ENCODE data around the gene SMIM26. TPM values are rescaled to one million over a fixed set of nuclear protein-coding genes. Genes with fewer than 3 reads are reported as not detected.

The SMIM26 gene
- polyA plus RNA-seq, 2 of the 4 experiments (the other 2 are of a cell fraction) = 209 to 291 TPM

DNA sequence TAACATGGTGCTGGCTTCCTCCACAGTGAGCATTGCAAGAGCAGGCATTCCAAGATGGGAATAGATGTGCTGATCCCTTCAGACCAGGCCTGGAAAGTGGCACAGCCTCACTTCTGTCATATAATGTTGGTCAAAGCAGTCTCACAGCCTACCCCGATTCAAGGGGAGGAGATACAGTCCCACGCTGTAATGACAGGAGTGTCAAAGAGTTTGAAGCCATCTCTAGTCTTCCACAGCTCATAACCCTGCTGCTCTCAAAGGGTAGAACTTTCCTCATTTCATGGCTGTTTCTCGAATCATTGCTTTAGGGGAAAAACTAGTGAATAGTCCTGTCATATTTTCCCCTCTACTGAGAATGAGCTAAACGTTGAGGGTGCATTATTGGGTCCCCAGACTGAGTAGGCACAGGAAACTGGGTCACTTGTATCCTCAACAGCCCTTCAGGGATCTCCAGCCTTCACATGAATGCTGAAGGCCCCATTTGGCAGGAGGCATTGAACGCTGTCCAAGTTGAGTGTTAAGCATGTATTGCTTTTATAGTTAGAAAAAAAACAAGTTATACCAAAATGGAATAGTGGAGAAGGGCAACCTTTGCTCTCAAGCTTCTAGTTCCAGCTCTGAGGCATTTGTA lies 47.9 kb downstream of the SMIM26 start:
- Histone ChIP-seq H3K9me3 (peaks cover 8% of the 10 kb centered on the region; the same call in 1 of the 3 replicates), H3K4me1 (no peaks in the 10 kb centered on the region), H3K4me2 (no peak overlapping the region), H3K27ac (no peak overlapping the region), H3K4me3 (no peak overlapping the region)
- FAIRE-seq (no peak), DNase-seq (ENCODE audit: low read depth in 1 of 2, low spot score in 1 of 2) (no peak), ATAC-seq (0 out of 6 replicates have a peak, but pooled peaks of 1 of the 2 experiments have one; percentile 39)
- POLR2A ChIA-PET = no interaction called here
- CTCF ChIA-PET = interaction anchor here (0.6 to 2.6 kb wide), 2 partner anchors 17 to 433 kb away, joined by 3 to 7 read pairs; no protein-coding TSS in a partner anchor
- 57% methylated on average over 4 of the region's 5 CpGs for WGBS (ENCODE audit: missing lambda C conversion rate)
- TF ChIP-seq POLR2AphosphoS2 (conservative IDR thresholded peaks at IDR 0.05; ENCODE audit: low read length) (no peak), CBX8 (IDR thresholded peaks at IDR 0.05) (no peak), EHF (CRISPR knock-in tag; IDR thresholded peaks at IDR 0.05) (no peak), CHD2 (IDR thresholded peaks at IDR 0.05; ENCODE audit: low read length, partially characterized antibody) (no peak), POLR2A (IDR thresholded peaks at IDR 0.05; ENCODE audit: low read length) (no peak), ATOH8 (CRISPR knock-in tag; IDR thresholded peaks at IDR 0.05; ENCODE audit: low read depth) (no peak), FOSL2 (IDR thresholded peaks at IDR 0.05) (no peak), FOSL2 (CRISPR knock-in tag; IDR thresholded peaks at IDR 0.05) (no peak), PBX3 (IDR thresholded peaks at IDR 0.05) (no peak), NFE2L2 (conservative IDR thresholded peaks at IDR 0.05; ENCODE audit: low read length) (no peak), HOXB5 (CRISPR knock-in tag; IDR thresholded peaks at IDR 0.05) (no peak), HDAC2 (IDR thresholded peaks at IDR 0.05) (no peak), CEBPB (IDR thresholded peaks at IDR 0.05) (no peak), ZFP36 (IDR thresholded peaks at IDR 0.05; ENCODE audit: borderline replicate concordance, partially characterized antibody) (no peak), RARB (CRISPR knock-in tag; IDR thresholded peaks at IDR 0.05) (no peak)

Small RNA genes lying within 50 kb of the gene (small RNA-seq; reads per million reads assigned to genes)
- gene RN7SL638P (0 reads per million in 6 experiments), gene RNU6ATAC34P (0 to 0.04 (median 0) reads per million in 6 experiments)

Other genes starting within 250 kb of the SMIM26 start
- gene DZANK1, start 100.4 kb upstream of the SMIM26 start, polyA plus RNA-seq (2011; rRNA removed) = 5.1 and 5.8 TPM in 2 replicates
- gene DZANK1, start 100.4 kb upstream of the SMIM26 start, polyA plus RNA-seq (2017; fragmentation: RNase III; extraction: RNeasy Plus Mini Kit Qiagen cat#74134 plus additional on column Dnase treatment) = 3.3 to 3.8 TPM (median 3.5 TPM) in 3 replicates
- gene POLR3F, start 100.0 kb upstream of the SMIM26 start, polyA plus RNA-seq (2011; rRNA removed) = 13.6 and 20.7 TPM in 2 replicates
- 21.8 to 23.7 TPM (median 22.6 TPM) in 3 replicates for gene POLR3F, start 100.0 kb upstream of the SMIM26 start, polyA plus RNA-seq (2017; fragmentation: RNase III; extraction: RNeasy Plus Mini Kit Qiagen cat#74134 plus additional on column Dnase treatment)
- gene RBBP9, start 70.2 kb upstream of the SMIM26 start, polyA plus RNA-seq (2011; rRNA removed) = 35.1 and 41.1 TPM in 2 replicates
- 18.6 to 21.5 TPM (median 20.7 TPM) in 3 replicates for gene RBBP9, start 70.2 kb upstream of the SMIM26 start, polyA plus RNA-seq (2017; fragmentation: RNase III; extraction: RNeasy Plus Mini Kit Qiagen cat#74134 plus additional on column Dnase treatment)
- gene SEC23B, start 59.5 kb upstream of the SMIM26 start, polyA plus RNA-seq (2011; rRNA removed) = 158 and 186 TPM in 2 replicates
- gene SEC23B, start 59.5 kb upstream of the SMIM26 start, polyA plus RNA-seq (2017; fragmentation: RNase III; extraction: RNeasy Plus Mini Kit Qiagen cat#74134 plus additional on column Dnase treatment) = 71.4 to 74.8 TPM (median 72.2 TPM) in 3 replicates
- 74.7 and 99.3 TPM in 2 replicates for gene DTD1, start 20.6 kb downstream of the SMIM26 start, polyA plus RNA-seq (2011; rRNA removed)
- gene DTD1, start 20.6 kb downstream of the SMIM26 start, polyA plus RNA-seq (2017; fragmentation: RNase III; extraction: RNeasy Plus Mini Kit Qiagen cat#74134 plus additional on column Dnase treatment) = 72.5 to 76.3 TPM (median 72.8 TPM) in 3 replicates
- not detected in 2 replicates for gene SCP2D1, start 246.4 kb downstream of the SMIM26 start, polyA plus RNA-seq (2011; rRNA removed)
- not detected in 3 replicates for gene SCP2D1, start 246.4 kb downstream of the SMIM26 start, polyA plus RNA-seq (2017; fragmentation: RNase III; extraction: RNeasy Plus Mini Kit Qiagen cat#74134 plus additional on column Dnase treatment)

Measured in A549 (cell line).